H9 (cell line): ENCODE data around the gene TARP.
A peak's percentile ranks its signal among the peaks of the same experiment; 100 is the strongest.

Source experiments
- DNase-seq: peaks from one replicate; pipeline ENCODE4 v3.0.0-alpha.2; 2017
- H2AFZ ChIP-seq: one replicate; pipeline ENCODE4 v1.6.1; 2013; ENCODE audit warnings: mild to moderate bottlenecking, low read length, control low read depth, moderate library complexity
- H2AK5ac ChIP-seq: 2 replicates; pipeline ENCODE4 v1.6.1; 2013; ENCODE audit warnings: low read length, control low read depth, mixed read lengths; ENCODE audit not compliant: insufficient read length
- H2BK120ac ChIP-seq: one replicate; pipeline ENCODE4 v1.6.1; 2013; ENCODE audit warnings: low read depth, mild to moderate bottlenecking, low read length, control low read depth, inconsistent platforms; ENCODE audit not compliant: poor library complexity, severe bottlenecking
- H2BK12ac ChIP-seq: 2 replicates; pipeline ENCODE4 v1.6.1; 2013; ENCODE audit warnings: low read length, control low read depth, mixed read lengths, low read depth; ENCODE audit not compliant: insufficient read length
- H2BK15ac ChIP-seq: 2 replicates; pipeline ENCODE4 v1.6.1; 2013; ENCODE audit warnings: low read depth, low read length, control low read depth
- H2BK20ac ChIP-seq: one replicate; pipeline ENCODE4 v1.6.1; 2013; ENCODE audit warnings: low read depth, mild to moderate bottlenecking, low read length, control low read depth, inconsistent platforms; ENCODE audit not compliant: poor library complexity, severe bottlenecking
- H2BK5ac ChIP-seq: 2 replicates; pipeline ENCODE4 v1.6.1; 2013; ENCODE audit warnings: low read length, control low read depth, mixed read lengths; ENCODE audit not compliant: insufficient read length
- H3K14ac ChIP-seq: 2 replicates; pipeline ENCODE4 v1.6.1; 2013; ENCODE audit warnings: low read length, control low read depth; ENCODE audit not compliant: insufficient read depth
- H3K18ac ChIP-seq: 2 replicates; pipeline ENCODE4 v1.6.1; 2013; ENCODE audit warnings: low read depth, mild to moderate bottlenecking, mixed read lengths, low read length, control low read depth; ENCODE audit not compliant: insufficient read length
- H3K23ac ChIP-seq: 2 replicates; pipeline ENCODE4 v1.6.1; 2013; ENCODE audit warnings: low read length, control low read depth, mixed read lengths, low read depth; ENCODE audit not compliant: insufficient read length
- H3K23me2 ChIP-seq: 2 replicates; pipeline ENCODE4 v1.6.1; 2013; ENCODE audit warnings: low read depth, mild to moderate bottlenecking, mixed read lengths, low read length, control low read depth; ENCODE audit not compliant: insufficient read length, poor library complexity, severe bottlenecking
- H3K27ac ChIP-seq: 2 replicates; pipeline ENCODE4 v1.5.1; 2013; ENCODE audit warnings: low read length, control low read depth, mixed read lengths, low read depth; ENCODE audit not compliant: insufficient read length
- H3K27me3 ChIP-seq: 2 replicates; pipeline ENCODE4 v1.6.1; 2013; ENCODE audit warnings: low read length, control low read depth, inconsistent platforms; ENCODE audit not compliant: insufficient read depth
- H3K4ac ChIP-seq: 2 replicates; pipeline ENCODE4 v1.6.1; 2013; ENCODE audit warnings: low read depth, mild to moderate bottlenecking, control low read depth, inconsistent platforms, low read length, moderate library complexity
- H3K4me1 ChIP-seq: 2 replicates; pipeline ENCODE4 v1.6.1; 2013; ENCODE audit warnings: low read length, control low read depth, inconsistent platforms; ENCODE audit not compliant: insufficient read depth
- H3K4me2 ChIP-seq: 2 replicates; pipeline ENCODE4 v1.6.1; 2013; ENCODE audit warnings: low read length, control low read depth, mixed read lengths; ENCODE audit not compliant: insufficient read length, insufficient read depth
- H3K56ac ChIP-seq: 2 replicates; pipeline ENCODE4 v1.6.1; 2013; ENCODE audit warnings: low read depth, mild to moderate bottlenecking, mixed read lengths, low read length, control low read depth; ENCODE audit not compliant: insufficient read length
- H3K79me1 ChIP-seq: 2 replicates; pipeline ENCODE4 v1.6.1; 2013; ENCODE audit warnings: low read depth, mild to moderate bottlenecking, moderate library complexity, low read length, control low read depth, inconsistent platforms; ENCODE audit not compliant: insufficient read depth, poor library complexity, severe bottlenecking
- H3K79me2 ChIP-seq: 2 replicates; pipeline ENCODE4 v1.6.1; 2013; ENCODE audit warnings: low read length, control low read depth, inconsistent platforms; ENCODE audit not compliant: insufficient read depth
- H3K9ac ChIP-seq: 2 replicates; pipeline ENCODE4 v1.6.1; 2013; ENCODE audit warnings: low read length, control low read depth, mixed read lengths; ENCODE audit not compliant: insufficient read length; ENCODE audit errors: extremely low read depth
- H3K9me3 ChIP-seq: one replicate; pipeline ENCODE4 v1.6.1; 2013; ENCODE audit warnings: low read depth, low read length, inconsistent platforms; ENCODE audit not compliant: control insufficient read depth
- H3T11ph ChIP-seq: one replicate; pipeline ENCODE4 v1.6.1; 2013; ENCODE audit warnings: mild to moderate bottlenecking, low read length, control low read depth, inconsistent platforms
- H4K20me1 ChIP-seq: one replicate; pipeline ENCODE4 v1.6.1; 2013; ENCODE audit not compliant: control insufficient read depth, insufficient read length, insufficient read depth
- H4K5ac ChIP-seq: 2 replicates; pipeline ENCODE4 v1.6.1; 2013; ENCODE audit warnings: low read depth, mild to moderate bottlenecking, mixed read lengths, low read length, control low read depth; ENCODE audit not compliant: insufficient read length
- H4K8ac ChIP-seq: replicated peaks from 2 replicates; pipeline ENCODE4 v1.6.1; 2013; ENCODE audit warnings: low read length, control low read depth, mixed read lengths, low read depth; ENCODE audit not compliant: insufficient read length
- H4K91ac ChIP-seq: 2 replicates; pipeline ENCODE4 v1.6.1; 2013; ENCODE audit warnings: low read depth, mild to moderate bottlenecking, moderate library complexity, mixed read lengths, low read length, control low read depth; ENCODE audit not compliant: insufficient read length
- H3K27ac Mint-ChIP-seq, 3 experiments: 2 replicates in 2 of 3; 3 replicates in 1 of 3; pipeline ENCODE4 v1.8.0; 2020 to 2021; ENCODE audit warnings: mixed read lengths in 3 of 3, mild to moderate bottlenecking in 1 of 3, moderate library complexity in 1 of 3
- H3K27me3 Mint-ChIP-seq: 2 replicates; pipeline ENCODE4 v1.8.0; 2021; ENCODE audit warnings: low read depth, mild to moderate bottlenecking, moderate library complexity, mixed read lengths
- H3K36me3 Mint-ChIP-seq, 3 experiments: 2 replicates in 2 of 3; 3 replicates in 1 of 3; pipeline ENCODE4 v1.8.0; 2020 to 2021; ENCODE audit warnings: low read depth in 3 of 3, mixed read lengths in 3 of 3; ENCODE audit not compliant: insufficient read depth in 1 of 3
- H3K4me1 Mint-ChIP-seq, 2 experiments: 2 replicates each; pipeline ENCODE4 v1.8.0; 2020; ENCODE audit warnings: mixed read lengths in 2 of 2
- H3K4me3 Mint-ChIP-seq, 2 experiments: 2 replicates in 1 of 2; 3 replicates in 1 of 2; pipeline ENCODE4 v1.8.0; 2020 to 2021; ENCODE audit warnings: mild to moderate bottlenecking in 2 of 2, mixed read lengths in 2 of 2, moderate library complexity in 1 of 2
- H3K9me3 Mint-ChIP-seq, 2 experiments: 2 replicates in 1 of 2; 3 replicates in 1 of 2; pipeline ENCODE4 v1.8.0; 2020; ENCODE audit warnings: mild to moderate bottlenecking in 2 of 2, mixed read lengths in 2 of 2, moderate library complexity in 1 of 2
- CTCF ChIP-seq: fragments of 200-600 bp; sonication (generic); conservative IDR thresholded peaks from 3 replicates; pipeline ENCODE4 v1.8.0; 2021; ENCODE audit warnings: antibody characterized with exemption, mild to moderate bottlenecking
- WGBS: extraction: QIAGEN DNeasy Blood & Tissue Kit; methylation state at CpG from one replicate; pipeline ENCODE4 v1.1.7; 2013; ENCODE audit warnings: missing lambda C conversion rate, low lambda C conversion rate, mixed read lengths; ENCODE audit not compliant: insufficient read length; ENCODE audit errors: extremely low coverage; 5-methylcytosine and 5-hydroxymethylcytosine counted together

The TARP gene

DNA sequence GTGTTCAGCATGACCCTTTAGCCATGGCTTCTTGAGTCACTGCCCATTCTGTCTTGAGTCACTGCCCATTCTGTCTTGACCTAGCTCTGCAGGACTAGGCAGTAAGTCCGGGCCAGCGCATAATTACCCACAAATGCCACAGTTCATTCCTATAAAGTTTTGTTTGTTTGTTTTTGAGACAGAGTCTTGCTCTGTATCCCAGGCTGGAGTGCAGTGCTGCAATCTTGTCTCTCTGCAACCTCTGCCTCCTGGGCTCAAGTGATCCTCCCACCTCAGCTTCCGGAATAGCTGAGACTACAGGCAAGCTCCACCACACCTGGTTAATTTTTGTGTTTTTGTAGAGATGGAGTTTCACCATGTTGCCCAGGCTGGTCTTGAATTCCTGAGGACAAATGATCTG lies 32.7 kb upstream of the TARP start:
- no peaks in the 10 kb centered on the region for H3K9me3 ChIP-seq
- no peak overlapping the region for H3K23ac ChIP-seq
- DNase-seq, result no peak
- no peak overlapping the region for H2BK20ac ChIP-seq
- H4K5ac ChIP-seq, result no peak overlapping the region
- H3K4me3 Mint-ChIP-seq, result no peak overlapping the region
- H4K8ac ChIP-seq, result no peak overlapping the region
- no peaks in the 10 kb centered on the region for H3K27me3 Mint-ChIP-seq
- peaks cover 0 to 6% of the 10 kb centered on the region in 2 experiments; a peak in 2 of 4 replicates for H3K4me1 Mint-ChIP-seq
- H3K27me3 ChIP-seq, result no peaks in the 10 kb centered on the region
- peak overlapping the region in 1 of 3 experiments; percentile 40; a peak in 1 of 7 replicates for H3K27ac Mint-ChIP-seq
- H3K27ac ChIP-seq, result no peak overlapping the region
- H3K14ac ChIP-seq, result no peak overlapping the region
- no peaks in the 10 kb centered on the region for H3K79me1 ChIP-seq
- no peak overlapping the region for H2AFZ ChIP-seq
- H3K9ac ChIP-seq, result no peak overlapping the region
- no peak overlapping the region for H3K18ac ChIP-seq
- H3K4ac ChIP-seq, result no peak overlapping the region
- no peak overlapping the region for H3T11ph ChIP-seq
- no peak overlapping the region for H3K56ac ChIP-seq
- H3K4me1 ChIP-seq, result no peaks in the 10 kb centered on the region
- H3K36me3 Mint-ChIP-seq, result no peaks in the 10 kb centered on the region
- WGBS, result no CpG with 5 or more reads among the region's 3 CpGs
- no peak overlapping the region for H2BK120ac ChIP-seq
- H2BK5ac ChIP-seq, result no peak overlapping the region
- no peak for TF ChIP-seq CTCF
- no peaks in the 10 kb centered on the region for H4K20me1 ChIP-seq
- no peak overlapping the region for H2AK5ac ChIP-seq
- H3K4me2 ChIP-seq, result no peak overlapping the region
- no peak overlapping the region for H4K91ac ChIP-seq
- H3K23me2 ChIP-seq, result no peaks in the 10 kb centered on the region
- no peak overlapping the region for H2BK12ac ChIP-seq
- no peaks in the 10 kb centered on the region for H3K79me2 ChIP-seq
- no peak overlapping the region for H2BK15ac ChIP-seq
- H3K9me3 Mint-ChIP-seq, result no peaks in the 10 kb centered on the region
